Measurements from ENCODE around the gene TRIP11.

GRCh38 chr14:91927191-91927590 lies 112.7 kb downstream of the TRIP11 start:
- TF ChIP-seq CTCF (IDR thresholded peaks at IDR 0.05) (no peak), POLR2AphosphoS5 (IDR thresholded peaks at IDR 0.05; ENCODE audit: insufficient read depth in 1 of 2, low read depth in 1 of 2) (no peak)
